Hepatocyte (in vitro differentiated cells): ENCODE measurements around the gene CCNK.

Experiments
- EZH2 ChIP-seq: fragments of 200-600 bp; sonication (generic); IDR thresholded peaks from 2 replicates; pipeline ENCODE4 v1.6.1; 2016; ENCODE audit warnings: antibody characterized with exemption, mild to moderate bottlenecking, borderline replicate concordance
- TF ChIP-seq, protein P1 (sequence below): fragments of 200-600 bp; sonication (generic); IDR thresholded peaks from 2 replicates; pipeline ENCODE4 v1.5.1; 2016; ENCODE audit warnings: antibody characterized with exemption, mild to moderate bottlenecking; ENCODE audit not compliant: poor library complexity

- TF ChIP-seq, protein P1, sequence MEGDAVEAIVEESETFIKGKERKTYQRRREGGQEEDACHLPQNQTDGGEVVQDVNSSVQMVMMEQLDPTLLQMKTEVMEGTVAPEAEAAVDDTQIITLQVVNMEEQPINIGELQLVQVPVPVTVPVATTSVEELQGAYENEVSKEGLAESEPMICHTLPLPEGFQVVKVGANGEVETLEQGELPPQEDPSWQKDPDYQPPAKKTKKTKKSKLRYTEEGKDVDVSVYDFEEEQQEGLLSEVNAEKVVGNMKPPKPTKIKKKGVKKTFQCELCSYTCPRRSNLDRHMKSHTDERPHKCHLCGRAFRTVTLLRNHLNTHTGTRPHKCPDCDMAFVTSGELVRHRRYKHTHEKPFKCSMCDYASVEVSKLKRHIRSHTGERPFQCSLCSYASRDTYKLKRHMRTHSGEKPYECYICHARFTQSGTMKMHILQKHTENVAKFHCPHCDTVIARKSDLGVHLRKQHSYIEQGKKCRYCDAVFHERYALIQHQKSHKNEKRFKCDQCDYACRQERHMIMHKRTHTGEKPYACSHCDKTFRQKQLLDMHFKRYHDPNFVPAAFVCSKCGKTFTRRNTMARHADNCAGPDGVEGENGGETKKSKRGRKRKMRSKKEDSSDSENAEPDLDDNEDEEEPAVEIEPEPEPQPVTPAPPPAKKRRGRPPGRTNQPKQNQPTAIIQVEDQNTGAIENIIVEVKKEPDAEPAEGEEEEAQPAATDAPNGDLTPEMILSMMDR: no peak
- no peak for TF ChIP-seq EZH2
These were observed 57.1 kb downstream of the CCNK start for GRCh38 chr14:99538275-99538674.
